HEK293 (cell line): ENCODE measurements around the gene ANKRD63.

Source experiments
- CTCF ChIA-PET: fragments of 350-600 bp; formaldehyde crosslinking; extraction: SDS; loops from one replicate; lab custom pipeline; 2021; ENCODE audit warnings: antibody characterized with exemption; lab: Yijun Ruan, JAX
- POLR2A ChIA-PET: fragments of 300-600 bp; formaldehyde crosslinking; extraction: SDS; loops from one replicate; lab custom pipeline; 2020; ENCODE audit warnings: antibody characterized with exemption, inconsistent platforms; lab: Yijun Ruan, JAX
- H3K27ac ChIP-seq: fragments of 200-500 bp; sonication (Bioruptor generic); 2 replicates; pipeline ENCODE4 v1.5.1; 2014; ENCODE audit warnings: low read depth, low read length, control low read depth, inconsistent platforms; ENCODE audit errors: extremely low read depth
- H3K36me3 ChIP-seq, 2 experiments: fragments of 200-500 bp in 1 of 2; sonication (Bioruptor generic) in 1 of 2; 1 replicate in 1 of 2; 2 replicates in 1 of 2; pipeline ENCODE4 v1.5.1; 2014 to 2017; ENCODE audit warnings: inconsistent platforms in 2 of 2, low read length in 2 of 2; ENCODE audit not compliant: control insufficient read depth in 2 of 2, insufficient read depth in 1 of 2
- H3K4me1 ChIP-seq: fragments of 200-500 bp; sonication (Bioruptor generic); 2 replicates; pipeline ENCODE4 v1.5.1; 2014; ENCODE audit warnings: mild to moderate bottlenecking, low read length, inconsistent platforms; ENCODE audit not compliant: control insufficient read depth, insufficient read depth
- H3K4me3 ChIP-seq: 2 replicates; pipeline ENCODE4 v1.5.1; 2011; ENCODE audit warnings: low read depth, mild to moderate bottlenecking, control low read depth, low read length, moderate library complexity
- H3K9me3 ChIP-seq: fragments of 200-500 bp; sonication (Bioruptor generic); 2 replicates; pipeline ENCODE4 v1.5.1; 2014; ENCODE audit warnings: low read depth, low read length, inconsistent platforms; ENCODE audit not compliant: control insufficient read depth, insufficient read depth
- EGR2 ChIP-seq: fragments of 450-650 bp; formaldehyde crosslinking; IDR thresholded peaks from 2 replicates; pipeline ENCODE4 v1.5.1; 2016; ENCODE audit warnings: low read depth, missing biosample characterization, missing genetic modification characterization
- KLF10 ChIP-seq: fragments of 450-650 bp; IDR thresholded peaks from 2 replicates; pipeline ENCODE4 v1.5.1; 2018; ENCODE audit warnings: missing biosample characterization, mild to moderate bottlenecking, missing genetic modification characterization
- KLF7 ChIP-seq: fragments of 450-650 bp; formaldehyde crosslinking; IDR thresholded peaks from 2 replicates; pipeline ENCODE4 v1.5.1; 2016; ENCODE audit warnings: missing biosample characterization, missing genetic modification characterization, borderline replicate concordance
- OSR2 ChIP-seq: fragments of 450-650 bp; formaldehyde crosslinking; IDR thresholded peaks from 2 replicates; pipeline ENCODE4 v1.5.1; 2016; ENCODE audit warnings: missing biosample characterization, missing genetic modification characterization
- ZBTB49 ChIP-seq: fragments of 450-650 bp; formaldehyde crosslinking; IDR thresholded peaks from 2 replicates; pipeline ENCODE4 v1.5.1; 2016; ENCODE audit warnings: missing biosample characterization, missing genetic modification characterization, low read depth
- ZIC2 ChIP-seq: fragments of 450-650 bp; formaldehyde crosslinking; IDR thresholded peaks from 2 replicates; pipeline ENCODE4 v1.5.1; 2016; ENCODE audit warnings: missing biosample characterization, missing genetic modification characterization
- ZNF24 ChIP-seq: fragments of 450-650 bp; formaldehyde crosslinking; IDR thresholded peaks from 2 replicates; pipeline ENCODE4 v1.5.1; 2016; ENCODE audit warnings: missing biosample characterization, missing genetic modification characterization
- ZNF391 ChIP-seq: fragments of 450-650 bp; formaldehyde crosslinking; IDR thresholded peaks from 2 replicates; pipeline ENCODE4 v1.5.1; 2016; ENCODE audit warnings: low read depth, missing biosample characterization, missing genetic modification characterization, borderline replicate concordance
- ZNF510 ChIP-seq: fragments of 450-650 bp; formaldehyde crosslinking; IDR thresholded peaks from 2 replicates; pipeline ENCODE4 v1.5.1; 2018; ENCODE audit warnings: mild to moderate bottlenecking, missing genetic modification characterization, missing biosample characterization; ENCODE audit not compliant: insufficient replicate concordance
- ZNF561 ChIP-seq: fragments of 450-650 bp; IDR thresholded peaks from 2 replicates; pipeline ENCODE4 v1.5.1; 2018; ENCODE audit warnings: missing biosample characterization, missing genetic modification characterization, borderline replicate concordance
- ZNF600 ChIP-seq: fragments of 450-650 bp; formaldehyde crosslinking; IDR thresholded peaks from 2 replicates; pipeline ENCODE4 v1.5.1; 2016; ENCODE audit warnings: missing biosample characterization, missing genetic modification characterization
- ZNF654 ChIP-seq: fragments of 450-650 bp; formaldehyde crosslinking; IDR thresholded peaks from 2 replicates; pipeline ENCODE4 v1.5.1; 2016; ENCODE audit warnings: low read depth, missing biosample characterization, missing genetic modification characterization
- ZNF692 ChIP-seq: fragments of 450-650 bp; formaldehyde crosslinking; IDR thresholded peaks from 2 replicates; pipeline ENCODE4 v1.5.1; 2016; ENCODE audit warnings: missing biosample characterization, missing genetic modification characterization
- ZNF76 ChIP-seq: fragments of 450-650 bp; formaldehyde crosslinking; IDR thresholded peaks from 2 replicates; pipeline ENCODE4; 2016; ENCODE audit warnings: low read depth, missing biosample characterization, missing genetic modification characterization, borderline replicate concordance
- ZSCAN30 ChIP-seq: fragments of 450-650 bp; IDR thresholded peaks from 2 replicates; pipeline ENCODE4 v1.5.1; 2018; ENCODE audit warnings: missing biosample characterization, mild to moderate bottlenecking, missing genetic modification characterization, moderate library complexity
- TF ChIP-seq, protein P1 (sequence below): fragments of 450-650 bp; formaldehyde crosslinking; IDR thresholded peaks from 2 replicates; pipeline ENCODE4 v1.5.1; 2016; ENCODE audit warnings: missing biosample characterization, missing genetic modification characterization
- TF ChIP-seq, protein P2 (sequence below): fragments of 450-650 bp; formaldehyde crosslinking; IDR thresholded peaks from 2 replicates; pipeline ENCODE4 v1.5.1; 2017; ENCODE audit warnings: missing biosample characterization, missing genetic modification characterization

The ANKRD63 gene

DNA sequence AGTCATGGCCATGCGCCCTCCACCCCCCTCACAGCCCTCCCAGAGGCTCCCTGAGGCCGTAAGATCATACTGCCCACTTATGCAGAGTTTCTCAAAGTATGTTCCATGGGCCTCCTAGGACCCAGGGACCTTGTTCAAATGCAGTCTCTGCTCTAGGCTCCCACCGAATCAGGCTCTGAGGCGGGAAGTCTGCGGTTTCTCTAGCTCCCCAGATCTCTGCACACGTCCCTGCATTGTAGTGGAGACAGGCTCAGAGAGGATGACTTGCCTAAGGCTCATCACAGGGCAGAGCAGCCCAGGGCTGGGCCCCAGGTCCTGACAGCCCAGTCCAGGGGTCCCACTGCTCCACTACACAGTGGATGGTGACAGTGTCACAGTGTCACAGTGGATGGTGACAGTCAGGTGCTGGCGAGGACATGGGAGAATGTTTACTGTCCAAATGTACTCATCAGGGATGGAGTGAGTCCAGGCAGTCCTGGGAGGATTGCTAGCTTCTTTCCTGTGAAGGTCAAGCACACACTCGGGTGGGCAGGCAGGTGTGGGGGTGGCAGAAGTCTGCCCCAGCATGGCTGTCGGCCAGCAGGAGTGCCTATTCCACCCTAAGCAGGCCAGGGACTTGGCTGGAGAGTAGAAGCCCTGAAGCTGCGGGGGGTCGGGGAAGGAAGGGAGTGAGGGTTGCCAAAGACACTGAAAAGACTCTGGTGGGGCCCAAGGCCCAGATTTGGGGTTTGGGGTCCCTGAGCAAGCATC lies 12.4 kb downstream of the ANKRD63 start (continued):
- TF ChIP-seq ZNF692 (tag by site-specific recombination) = no peak
- no peak for TF ChIP-seq ZNF654 (tag by site-specific recombination)
- no peak for TF ChIP-seq KLF7 (tag by site-specific recombination)
- no peak for TF ChIP-seq ZNF561 (tag by site-specific recombination)
- no peak for TF ChIP-seq ZNF510
- TF ChIP-seq, protein P1, sequence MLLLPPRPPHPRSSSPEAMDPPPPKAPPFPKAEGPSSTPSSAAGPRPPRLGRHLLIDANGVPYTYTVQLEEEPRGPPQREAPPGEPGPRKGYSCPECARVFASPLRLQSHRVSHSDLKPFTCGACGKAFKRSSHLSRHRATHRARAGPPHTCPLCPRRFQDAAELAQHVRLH (tag by site-specific recombination) = no peak
- TF ChIP-seq ZSCAN30 (tag by site-specific recombination) = no peak

DNA sequence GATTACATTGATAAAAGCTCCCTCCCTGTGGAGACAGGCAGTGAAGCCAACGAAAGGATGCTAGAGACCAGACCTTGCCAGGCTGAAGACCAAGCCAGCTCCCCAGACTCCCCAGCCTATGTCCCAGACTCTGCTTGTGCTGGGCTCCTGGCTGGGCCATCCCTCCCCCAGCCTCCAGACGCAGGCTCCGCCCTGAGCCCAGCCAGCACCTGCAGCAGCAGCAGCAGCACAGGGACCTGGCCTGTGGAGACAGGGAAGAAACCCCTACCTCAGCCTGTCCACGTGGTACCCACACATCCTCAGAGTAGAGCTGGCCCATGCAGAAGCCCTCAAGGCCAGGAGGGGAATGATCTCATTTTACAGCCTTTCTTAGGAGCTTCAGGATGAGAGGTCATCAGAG lies 13.3 kb downstream of the ANKRD63 start:
- Histone ChIP-seq H3K9me3 (no peaks in the 10 kb centered on the region), H3K4me1 (peaks cover 6% of the 10 kb centered on the region), H3K4me3 (no peak overlapping the region), H3K36me3 (no peaks in the 10 kb centered on the region), H3K27ac (no peak overlapping the region)
- ChIA-PET POLR2A (no interaction called here), CTCF (interaction anchor here (0.6 to 10.0 kb wide), 5 partner anchors 8 to 379 kb away, joined by 3 to 210 read pairs (median 4); no protein-coding TSS in a partner anchor)
- TF ChIP-seq OSR2 = peak; percentile 12; the same call in 1 of the 2 replicates
- no peak for TF ChIP-seq ZNF76
- TF ChIP-seq EGR2 (tag by site-specific recombination) = no peak
- TF ChIP-seq, protein P2, sequence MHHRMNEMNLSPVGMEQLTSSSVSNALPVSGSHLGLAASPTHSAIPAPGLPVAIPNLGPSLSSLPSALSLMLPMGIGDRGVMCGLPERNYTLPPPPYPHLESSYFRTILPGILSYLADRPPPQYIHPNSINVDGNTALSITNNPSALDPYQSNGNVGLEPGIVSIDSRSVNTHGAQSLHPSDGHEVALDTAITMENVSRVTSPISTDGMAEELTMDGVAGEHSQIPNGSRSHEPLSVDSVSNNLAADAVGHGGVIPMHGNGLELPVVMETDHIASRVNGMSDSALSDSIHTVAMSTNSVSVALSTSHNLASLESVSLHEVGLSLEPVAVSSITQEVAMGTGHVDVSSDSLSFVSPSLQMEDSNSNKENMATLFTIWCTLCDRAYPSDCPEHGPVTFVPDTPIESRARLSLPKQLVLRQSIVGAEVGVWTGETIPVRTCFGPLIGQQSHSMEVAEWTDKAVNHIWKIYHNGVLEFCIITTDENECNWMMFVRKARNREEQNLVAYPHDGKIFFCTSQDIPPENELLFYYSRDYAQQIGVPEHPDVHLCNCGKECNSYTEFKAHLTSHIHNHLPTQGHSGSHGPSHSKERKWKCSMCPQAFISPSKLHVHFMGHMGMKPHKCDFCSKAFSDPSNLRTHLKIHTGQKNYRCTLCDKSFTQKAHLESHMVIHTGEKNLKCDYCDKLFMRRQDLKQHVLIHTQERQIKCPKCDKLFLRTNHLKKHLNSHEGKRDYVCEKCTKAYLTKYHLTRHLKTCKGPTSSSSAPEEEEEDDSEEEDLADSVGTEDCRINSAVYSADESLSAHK (tag by site-specific recombination) = no peak
- TF ChIP-seq ZNF391 (tag by site-specific recombination) = no peak
- no peak for TF ChIP-seq ZBTB49 (tag by site-specific recombination)
- peak; percentile 74 for TF ChIP-seq ZNF600 (tag by site-specific recombination)
- no peak for TF ChIP-seq ZNF24

- H3K36me3 ChIP-seq = no peaks in the 10 kb centered on the region
- peaks cover 22% of the 10 kb centered on the region for H3K4me1 ChIP-seq
- H3K9me3 ChIP-seq = no peaks in the 10 kb centered on the region
- no peak overlapping the region for H3K4me3 ChIP-seq
- H3K27ac ChIP-seq = no peak overlapping the region
- TF ChIP-seq ZIC2 (tag by site-specific recombination) (peak; percentile 92), KLF10 (tag by site-specific recombination) (no peak)
- CTCF ChIA-PET = interaction anchor here (0.6 to 10.0 kb wide), 4 partner anchors 9 to 209 kb away, joined by 3 to 210 read pairs (median 6); no protein-coding TSS in a partner anchor
- POLR2A ChIA-PET = no interaction called here
These were observed 15.2 kb downstream of the ANKRD63 start for GRCh38 chr15:40267670-40268069.
